EL (cell line): ENCODE data around the gene SEC24A.
"Not testable (repeated sequence)": the region's sequence is repeated elsewhere in the genome, so short reads cannot be mapped to it uniquely, and the experiment has no call there.

Source experiments
- DNase-seq: peaks from one replicate; pipeline ENCODE4 v3.0.0-alpha.2; 2016

Gene SEC24A

DNA sequence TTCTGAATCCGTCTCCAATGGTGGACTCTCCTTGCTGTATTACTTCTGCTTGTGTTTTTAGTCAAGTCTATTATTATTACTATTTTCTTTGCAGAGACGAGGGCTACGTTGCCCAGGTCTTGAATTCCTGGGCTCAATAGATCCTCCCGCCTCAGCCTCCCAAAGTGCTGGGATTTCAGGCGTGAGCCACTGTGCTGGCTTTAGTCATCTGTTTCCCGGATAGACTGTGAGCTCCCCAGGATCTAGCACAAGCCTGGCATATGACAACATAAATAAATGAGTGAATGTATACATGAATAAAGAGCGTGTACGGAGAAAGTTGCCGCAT is 109.6 kb downstream of the SEC24A start:
- no peak for DNase-seq

DNA sequence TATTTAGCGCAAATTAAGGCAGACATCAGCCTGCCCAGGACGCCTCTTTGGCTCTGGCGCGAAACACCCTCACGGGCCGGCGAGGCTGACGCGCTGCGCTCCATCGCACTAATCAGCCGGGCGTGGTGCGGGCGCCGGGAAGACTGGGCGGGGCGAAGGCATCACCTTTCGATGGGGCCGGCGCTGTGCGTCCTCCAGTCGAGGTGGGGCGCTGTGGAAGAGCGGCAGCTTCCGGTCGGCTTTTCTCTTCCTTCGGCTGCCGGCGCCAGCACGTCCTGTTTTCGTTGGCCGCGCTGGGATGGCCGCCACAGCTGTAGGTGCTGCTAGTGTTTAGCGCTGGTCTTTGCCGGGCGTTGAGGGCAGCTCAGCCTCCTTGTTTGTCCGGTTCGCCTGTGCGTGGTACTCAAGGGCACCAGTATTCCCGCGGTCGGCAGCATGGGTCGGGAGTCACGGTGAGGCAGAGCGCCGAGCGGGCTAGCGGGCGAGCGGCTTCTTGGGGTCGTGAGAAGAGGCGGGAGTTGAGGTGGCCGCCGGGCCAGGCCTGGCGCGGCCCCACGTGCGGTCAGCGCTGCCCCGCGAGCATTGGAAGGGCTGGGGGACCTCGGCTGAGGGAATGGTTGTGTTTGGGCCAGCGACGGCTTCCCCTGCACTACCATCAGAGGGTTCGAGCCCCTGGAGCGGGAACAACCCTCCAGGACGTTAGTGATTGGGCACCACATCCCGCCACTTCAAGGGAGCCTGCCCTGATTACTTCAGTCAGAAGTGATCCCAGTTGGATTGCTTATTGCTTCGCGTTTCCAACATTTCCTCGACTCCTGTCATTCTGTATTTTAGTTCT is 110.1 kb downstream of the SEC24A start, which contains the start of gene DDX46:
TSS of gene DDX46 (plus strand) at position 276 of the 838 bp plus-strand sequence. CDS start at position 436, 160 bp downstream.
- peak; percentile 94 for DNase-seq

DNA sequence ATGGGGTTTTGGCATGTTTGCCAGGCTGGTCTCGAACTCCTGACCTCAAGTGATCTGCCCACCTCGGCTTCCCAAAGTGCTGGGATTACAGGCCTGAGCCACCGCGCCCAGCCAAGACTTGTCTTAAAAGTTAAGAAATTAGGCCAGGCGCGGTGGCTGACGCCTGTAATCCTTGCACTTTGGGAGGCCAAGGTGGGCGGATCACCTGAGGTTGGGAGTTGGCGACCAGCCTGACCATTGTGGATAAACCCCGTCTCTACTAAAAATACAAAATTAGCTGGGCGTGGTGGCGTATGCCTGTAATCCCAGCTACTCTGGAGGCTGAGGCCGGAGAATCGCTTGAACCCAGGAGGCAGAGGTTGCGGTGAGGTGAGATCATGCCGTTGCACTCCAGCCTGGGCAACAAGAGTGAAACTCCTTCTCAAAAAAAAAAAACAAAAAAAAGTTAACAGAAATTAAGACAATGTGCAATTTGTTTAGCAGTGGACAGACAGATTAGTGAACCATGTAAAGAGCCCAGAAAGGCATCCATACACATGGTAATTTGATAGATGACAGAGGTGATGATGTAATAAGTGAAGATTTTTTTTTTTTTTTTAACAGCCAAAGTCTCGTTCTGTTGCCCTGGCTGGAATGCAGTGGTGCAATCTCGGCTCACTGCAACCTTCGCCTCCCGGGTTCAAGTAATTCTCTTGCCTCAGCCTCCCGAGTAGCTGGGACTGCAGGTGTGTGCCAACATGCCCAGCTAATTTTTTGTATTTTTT is 119.1 kb downstream of the SEC24A start:
- not testable (repeated sequence) for DNase-seq

DNA sequence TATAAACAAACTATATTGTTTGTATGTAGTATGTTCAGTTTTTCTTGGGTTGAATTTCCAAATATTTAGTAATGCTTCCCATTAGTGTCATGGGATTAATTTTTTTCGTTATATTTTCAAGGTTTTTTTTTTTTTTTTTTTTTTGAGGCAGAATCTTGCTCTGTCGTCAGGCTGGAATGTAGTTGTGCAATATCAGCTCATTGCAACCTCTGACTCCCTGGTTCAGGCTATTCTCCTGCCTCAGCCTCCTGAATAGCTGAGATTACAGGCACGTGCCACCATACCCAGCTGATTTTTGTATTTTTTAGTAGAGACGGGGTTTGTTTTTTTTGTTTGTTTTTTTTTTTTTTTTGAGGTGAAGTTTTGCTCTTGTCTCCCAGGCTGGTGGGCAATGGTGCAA is 120.6 kb downstream of the SEC24A start:
- peak; percentile 66 for DNase-seq

DNA sequence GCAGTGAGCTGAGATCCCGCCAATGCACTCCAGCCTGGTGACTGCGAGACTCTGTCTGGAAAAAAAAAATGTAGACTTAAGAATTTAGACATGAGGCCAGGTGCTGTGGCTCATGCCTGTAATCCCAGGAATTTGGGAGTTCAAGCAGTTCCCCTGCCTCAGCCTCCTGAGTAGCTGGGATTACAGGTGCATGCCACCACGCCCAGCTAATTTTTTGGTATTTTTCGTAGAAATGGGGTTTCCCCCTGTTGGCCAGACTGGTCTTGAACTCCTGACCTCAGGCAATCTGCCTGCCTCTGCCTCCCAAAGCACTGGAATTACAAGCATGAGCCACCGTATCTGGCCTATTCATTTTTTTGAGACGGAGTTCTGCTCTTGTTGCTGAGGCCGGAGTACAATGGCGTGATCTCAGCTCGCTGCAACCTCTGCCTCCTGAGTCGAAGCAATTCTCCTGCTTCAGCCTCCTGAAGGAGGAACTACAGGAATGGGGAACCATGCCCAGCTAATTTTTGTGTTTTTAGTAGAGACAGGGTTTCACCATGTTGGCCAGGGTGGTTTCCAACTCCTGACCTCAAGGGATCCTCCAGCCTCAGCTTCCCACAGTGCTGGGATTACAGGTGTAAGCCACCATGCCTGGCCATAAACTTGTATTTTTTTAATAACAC is 124.0 kb downstream of the SEC24A start:
- DNase-seq, result no peak

DNA sequence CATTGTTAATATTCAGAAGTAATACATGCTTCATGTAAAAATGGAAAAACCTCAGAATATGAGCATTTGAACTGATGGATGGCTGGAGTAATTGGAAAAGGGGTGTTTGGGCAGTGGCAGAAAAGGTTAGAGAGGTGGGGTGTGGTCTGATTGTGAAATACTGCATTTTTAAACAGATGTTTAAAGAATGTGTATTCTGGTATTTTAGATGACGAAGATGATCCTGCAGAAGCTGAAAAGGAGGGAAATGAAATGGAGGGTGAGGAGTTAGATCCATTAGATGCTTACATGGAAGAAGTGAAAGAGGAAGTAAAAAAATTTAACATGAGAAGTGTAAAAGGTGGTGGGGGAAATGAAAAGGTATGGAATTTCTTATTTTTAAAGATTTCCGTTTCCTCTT is 128.8 kb downstream of the SEC24A start:
- DNase-seq, result no peak
